HepG2 (cell line): Measurements from ENCODE around the gene CACNB4.

Experiments used
- ARID5B ChIP-seq: IDR thresholded peaks from 2 replicates; pipeline ENCODE4 v1.4.0; 2020; ENCODE audit warnings: mild to moderate bottlenecking, missing genetic modification reagents
- FOXK1 ChIP-seq: sonication (generic); formaldehyde crosslinking; IDR thresholded peaks from 2 replicates; pipeline ENCODE4 v1.4.0; 2020; ENCODE audit warnings: low read depth, missing genetic modification reagents, borderline replicate concordance
- HMGA1 ChIP-seq: sonication (generic); formaldehyde crosslinking; conservative IDR thresholded peaks from 2 replicates; pipeline ENCODE4 v1.4.0; 2020; ENCODE audit warnings: missing genetic modification reagents
- KDM4B ChIP-seq: sonication (generic); formaldehyde crosslinking; IDR thresholded peaks from 2 replicates; pipeline ENCODE4 v1.4.0; 2020; ENCODE audit warnings: missing genetic modification reagents
- MTF1 ChIP-seq: sonication (generic); formaldehyde crosslinking; IDR thresholded peaks from 2 replicates; pipeline ENCODE4 v1.5.0; 2020; ENCODE audit warnings: missing genetic modification reagents
- PRDM15 ChIP-seq: sonication (generic); formaldehyde crosslinking; IDR thresholded peaks from 2 replicates; pipeline ENCODE4 v1.4.0; 2020; ENCODE audit warnings: missing genetic modification reagents
- U2AF2 ChIP-seq: fragments of 200-400 bp; formaldehyde crosslinking; IDR thresholded peaks from 2 replicates; pipeline ENCODE4 v1.6.1; 2017; ENCODE audit warnings: low read depth, mild to moderate bottlenecking, low read length
- ZNF335 ChIP-seq: sonication (generic); formaldehyde crosslinking; IDR thresholded peaks from 2 replicates; pipeline ENCODE4 v1.4.0; 2020; ENCODE audit warnings: missing genetic modification reagents

- TF ChIP-seq U2AF2 (no peak), KDM4B (CRISPR knock-in tag) (no peak), FOXK1 (CRISPR knock-in tag) (no peak), ARID5B (CRISPR knock-in tag) (peak; percentile 32; the same call in 1 of the 2 replicates), ZNF335 (CRISPR knock-in tag) (no peak), MTF1 (CRISPR knock-in tag) (no peak), HMGA1 (CRISPR knock-in tag) (no peak), PRDM15 (CRISPR knock-in tag) (no peak)
Observed at GRCh38 chr2:151977631-151978030, 121.2 kb downstream of the CACNB4 start.
